ENCODE data around the gene DNMT3A. TPM values are rescaled to one million over a fixed set of nuclear protein-coding genes. Genes with fewer than 3 reads are reported as not detected.

Gene DNMT3A
- total and polyA plus RNA-seq, 2 of the 8 experiments (the other 6 are each of a cell fraction or from before 2014, with no cell fraction given): 33.6 to 178 TPM

DNA sequence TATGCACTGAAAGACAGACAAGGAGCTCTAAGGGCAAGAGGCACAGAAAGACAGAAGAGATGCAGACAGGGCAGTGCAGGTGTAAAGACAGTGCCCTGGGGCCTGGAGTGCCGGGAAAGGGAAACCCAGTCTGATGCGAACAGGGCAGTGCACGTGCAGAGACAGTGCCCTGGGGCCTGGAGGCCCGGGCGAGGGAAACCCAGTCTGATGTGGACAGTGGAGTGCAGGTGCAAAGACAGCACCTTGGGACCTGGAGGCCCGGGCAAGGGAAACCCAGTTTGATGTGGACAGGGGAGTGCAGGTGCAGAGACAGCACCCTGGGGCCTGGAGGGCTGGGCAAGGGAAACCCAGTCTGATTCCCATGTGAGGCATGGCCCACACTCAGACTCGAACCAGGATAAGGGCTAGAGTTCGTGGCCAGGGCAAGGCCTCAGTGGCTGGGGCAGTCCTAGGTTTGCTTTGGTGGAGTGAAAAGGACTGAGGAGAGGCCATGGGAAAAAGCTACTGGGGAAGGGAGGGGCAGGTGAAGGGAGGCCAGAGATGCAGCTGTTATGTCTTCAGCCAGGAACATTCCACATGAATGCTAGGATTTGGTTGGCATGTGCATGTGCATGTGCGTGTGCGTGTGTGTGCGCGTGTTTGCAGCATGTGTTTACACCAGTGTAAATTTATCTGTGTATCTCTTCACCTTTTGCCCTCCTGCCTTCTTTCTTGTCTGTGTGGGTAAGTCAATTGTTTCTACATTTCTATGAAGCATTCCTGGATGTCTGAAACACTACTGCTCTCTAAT lies 39.1 kb upstream of the DNMT3A start:
- H3K56ac ChIP-seq (replicated peaks; ENCODE audit: insufficient read length, low read depth, low read length): no peak overlapping the region
- DNase-seq (ENCODE audit: low read depth in 1 of 2, low spot score in 2 of 2): peak in 1 of 2 experiments; percentile 40
- CTCF ChIA-PET (ENCODE audit: partially characterized antibody): interaction anchor here (1.0 to 3.5 kb wide), 5 partner anchors 8 to 72 kb away, joined by 3 to 13 read pairs (median 5); no protein-coding TSS in a partner anchor

More for the DNA sequence above, 39.1 kb upstream of the DNMT3A start:
- Histone ChIP-seq H3K23me2 (ENCODE audit: low read depth, low read length) (no peaks in the 10 kb centered on the region), H2BK5ac (ENCODE audit: low read depth, low read length) (no peak overlapping the region), H2BK15ac (ENCODE audit: low read length) (no peak overlapping the region), H3K9me3 (ENCODE audit: insufficient read depth in 2 of 2, low read depth in 1 of 2, low read length in 1 of 2) (no peaks in the 10 kb centered on the region), H2BK120ac (replicated peaks; ENCODE audit: low read depth, low read length) (no peak overlapping the region), H3K36me3 (ENCODE audit: control insufficient read depth in 2 of 4, insufficient read depth in 4 of 4, low read length in 3 of 4) (no peaks in the 10 kb centered on the region; a peak in 1 of 8 replicates), H3K27me3 (replicated peaks in 1 of 4; ENCODE audit: control insufficient read depth in 3 of 4, extremely low read depth in 1 of 4, insufficient read depth in 3 of 4, low read length in 3 of 4) (peaks cover 0 to 2% (median 0%) of the 10 kb centered on the region in 4 experiments; a peak in 4 of 7 replicates), H4K5ac (ENCODE audit: insufficient read length, low read depth, low read length) (no peak overlapping the region), H3K9ac (replicated peaks in 1 of 4; ENCODE audit: extremely low read depth in 1 of 4, low read depth in 3 of 4, low read length in 3 of 4) (no peak overlapping the region; a peak in 1 of 7 replicates), H3K18ac (ENCODE audit: extremely low read depth, low read length) (no peak overlapping the region), H2BK12ac (ENCODE audit: low read depth, low read length) (no peak overlapping the region), H3K4me2 (ENCODE audit: insufficient read depth in 1 of 2, low read depth in 2 of 2, low read length in 2 of 2) (no peak overlapping the region), H2BK20ac (ENCODE audit: low read length) (no peak overlapping the region), H4K20me1 (replicated peaks in 1 of 2; ENCODE audit: control insufficient read depth in 1 of 2, insufficient read depth in 2 of 2, low read length in 2 of 2) (no peaks in the 10 kb centered on the region), H3K4me3 (ENCODE audit: extremely low read depth in 1 of 4, insufficient read depth in 2 of 4, low read depth in 3 of 4, low read length in 4 of 4) (no peak overlapping the region), H2AK5ac (ENCODE audit: low read depth, low read length) (no peak overlapping the region), H2AFZ (ENCODE audit: low read length) (no peak overlapping the region), H3K14ac (ENCODE audit: insufficient read length) (no peak overlapping the region), H4K91ac (replicated peaks; ENCODE audit: insufficient read length, low read length) (no peak overlapping the region), H3K27ac (ENCODE audit: low read depth, low read length) (no peak overlapping the region), H3K4ac (replicated peaks; ENCODE audit: insufficient read length, low read depth, low read length) (no peak overlapping the region), H3K23ac (ENCODE audit: insufficient read length) (no peak overlapping the region), H3K4me1 (replicated peaks in 1 of 4; ENCODE audit: control insufficient read depth in 3 of 4, insufficient read depth in 4 of 4, low read length in 3 of 4) (peaks cover 0 to 13% (median 10%) of the 10 kb centered on the region in 4 experiments; a peak in 5 of 7 replicates), H3K79me2 (ENCODE audit: control insufficient read depth in 1 of 2, insufficient read depth in 2 of 2, low read length in 2 of 2) (no peaks in the 10 kb centered on the region), H3K79me1 (ENCODE audit: low read depth, low read length) (no peaks in the 10 kb centered on the region), H4K8ac (ENCODE audit: extremely low read depth, insufficient read depth, low read length) (no peak overlapping the region)
- TF ChIP-seq NRF1 (IDR thresholded peaks at IDR 0.05; ENCODE audit: low read depth, low read length) (no peak), JUN (IDR thresholded peaks at IDR 0.05; ENCODE audit: low read depth, low read length) (no peak)
- WGBS, 2 experiments (ENCODE audit: extremely low coverage in 1 of 2, insufficient coverage in 1 of 2, insufficient read length in 1 of 2, insufficient replicate concordance in 2 of 2, low coverage in 1 of 2, low lambda C conversion rate in 2 of 2, missing lambda C conversion rate in 1 of 2): 89% methylated on average over 12 of the region's 12 CpGs; no CpG with 5 or more reads in 1 of the 2 experiments
- POLR2A ChIA-PET (ENCODE audit: partially characterized antibody): interaction anchor here (2.2 kb wide), 1 partner anchor 9 kb away, joined by 7 read pairs; no protein-coding TSS in a partner anchor
- FAIRE-seq: no peak
